Neuronal stem cell (in vitro differentiated cells): ENCODE data around the gene CDK4.

Source experiments
- DNase-seq: peaks from one replicate; pipeline ENCODE4 v3.0.0-alpha.2; 2013; ENCODE audit warnings: low spot score
- H2AFZ ChIP-seq: one replicate; pipeline ENCODE4 v1.6.1; 2013; ENCODE audit warnings: mild to moderate bottlenecking, low read length, inconsistent platforms
- H2AK5ac ChIP-seq: 2 replicates; pipeline ENCODE4 v1.6.1; 2013; ENCODE audit warnings: low read depth, mild to moderate bottlenecking, inconsistent platforms, low read length, moderate library complexity, mixed read lengths
- H2BK120ac ChIP-seq: 2 replicates; pipeline ENCODE4 v1.6.1; 2013; ENCODE audit warnings: low read depth, mild to moderate bottlenecking, inconsistent platforms, low read length, moderate library complexity, mixed read lengths
- H2BK12ac ChIP-seq: one replicate; pipeline ENCODE4 v1.6.1; 2013; ENCODE audit warnings: low read length, inconsistent platforms
- H2BK15ac ChIP-seq: 2 replicates; pipeline ENCODE4 v1.6.1; 2013; ENCODE audit warnings: mild to moderate bottlenecking, low read length, inconsistent platforms, mixed read lengths
- H2BK5ac ChIP-seq: one replicate; pipeline ENCODE4 v1.6.1; 2013; ENCODE audit warnings: inconsistent platforms, mild to moderate bottlenecking, low read length, moderate library complexity
- H3K14ac ChIP-seq: one replicate; pipeline ENCODE4 v1.6.1; 2013; ENCODE audit warnings: low read length, inconsistent platforms
- H3K18ac ChIP-seq: 2 replicates; pipeline ENCODE4 v1.6.1; 2013; ENCODE audit warnings: low read length, inconsistent platforms
- H3K23ac ChIP-seq: 2 replicates; pipeline ENCODE4 v1.6.1; 2013; ENCODE audit warnings: low read depth, mild to moderate bottlenecking, mixed read lengths, low read length, inconsistent platforms; ENCODE audit not compliant: poor library complexity
- H3K27ac ChIP-seq: replicated peaks from 3 replicates; pipeline ENCODE4 v1.5.1; 2013; ENCODE audit warnings: low read length, inconsistent platforms
- H3K27me3 ChIP-seq, 3 experiments: 2 replicates each; pipeline ENCODE4 v1.6.1; 2013; ENCODE audit warnings: low read length in 3 of 3, mild to moderate bottlenecking in 2 of 3, inconsistent platforms in 1 of 3, low read depth in 1 of 3, mixed read lengths in 1 of 3, moderate library complexity in 1 of 3; ENCODE audit not compliant: control insufficient read depth in 3 of 3, insufficient read depth in 3 of 3
- H3K36me3 ChIP-seq, 2 donors: replicated peaks in 1 of 2; 2 replicates each; pipeline ENCODE4 v1.6.1; 2013; ENCODE audit warnings: low read length in 2 of 2; ENCODE audit not compliant: control insufficient read depth in 2 of 2, insufficient read depth in 2 of 2
- H3K4ac ChIP-seq: 2 replicates; pipeline ENCODE4 v1.6.1; 2013; ENCODE audit warnings: inconsistent platforms, mild to moderate bottlenecking, low read length, moderate library complexity
- H3K4me1 ChIP-seq, 2 donors: 1 replicate in 1 of 2; 2 replicates in 1 of 2; pipeline ENCODE4 v1.6.1; 2013; ENCODE audit warnings: low read length in 2 of 2, low read depth in 1 of 2; ENCODE audit not compliant: control insufficient read depth in 2 of 2, insufficient read depth in 1 of 2
- H3K4me2 ChIP-seq: one replicate; pipeline ENCODE4 v1.6.1; 2013; ENCODE audit warnings: mild to moderate bottlenecking, low read length, inconsistent platforms; ENCODE audit not compliant: insufficient read depth, poor library complexity, severe bottlenecking
- H3K4me3 ChIP-seq, 2 donors: 2 replicates each; pipeline ENCODE4 v1.5.1; 2013; ENCODE audit warnings: low read length in 2 of 2, mild to moderate bottlenecking in 2 of 2, inconsistent platforms in 1 of 2, moderate library complexity in 1 of 2
- H3K79me1 ChIP-seq: one replicate; pipeline ENCODE4 v1.6.1; 2013; ENCODE audit warnings: low read depth, mild to moderate bottlenecking, inconsistent platforms, low read length, moderate library complexity
- H3K9ac ChIP-seq: one replicate; pipeline ENCODE4 v1.6.1; 2013; ENCODE audit warnings: mild to moderate bottlenecking, low read depth, low read length, inconsistent platforms; ENCODE audit not compliant: poor library complexity
- H3K9me3 ChIP-seq, 2 donors: replicated peaks in 1 of 2; 2 replicates each; pipeline versions ENCODE3 to v1.6.1; 2013; ENCODE audit warnings: low read length in 2 of 2, mild to moderate bottlenecking in 2 of 2, inconsistent platforms in 1 of 2, low read depth in 1 of 2, mixed read lengths in 1 of 2, moderate library complexity in 1 of 2; ENCODE audit not compliant: control insufficient read depth in 2 of 2, insufficient read depth in 1 of 2
- H4K8ac ChIP-seq: one replicate; pipeline ENCODE4 v1.6.1; 2013; ENCODE audit warnings: low read depth, mild to moderate bottlenecking, inconsistent platforms, low read length, moderate library complexity
- H4K91ac ChIP-seq: one replicate; pipeline ENCODE4 v1.6.1; 2013; ENCODE audit warnings: low read length, low read depth, mild to moderate bottlenecking, inconsistent platforms; ENCODE audit not compliant: poor library complexity
- WGBS, 2 donors: extraction: QIAGEN DNeasy Blood & Tissue Kit; methylation state at CpG; one replicate each; pipeline ENCODE4 v1.1.7; 2013; ENCODE audit warnings: missing lambda C conversion rate in 2 of 2, mixed read lengths in 1 of 2; ENCODE audit not compliant: insufficient read length in 2 of 2, insufficient replicate concordance in 1 of 2; ENCODE audit errors: extremely low coverage in 2 of 2; 5-methylcytosine and 5-hydroxymethylcytosine counted together

CDK4 gene

GRCh38 chr12:57760347-57760982, 8.4 kb upstream of the CDK4 start:
- H2BK120ac ChIP-seq, result no peak overlapping the region
- H3K23ac ChIP-seq, result no peak overlapping the region
- H3K4me1 ChIP-seq, result peaks cover 6 to 7% of the 10 kb centered on the region in 2 donors
- H2BK15ac ChIP-seq, result no peak overlapping the region
- no peak overlapping the region for H2BK12ac ChIP-seq
- no peak overlapping the region for H2AK5ac ChIP-seq
- H3K14ac ChIP-seq, result no peak overlapping the region
- no CpG with 5 or more reads among the region's 3 CpGs for WGBS, 2 donors
- H2BK5ac ChIP-seq, result no peak overlapping the region
- peaks cover 10 to 68% of the 10 kb centered on the region in 2 donors for H3K36me3 ChIP-seq
- H3K4me3 ChIP-seq, result no peak overlapping the region
- H3K27me3 ChIP-seq, result peaks cover 0 to 38% (median 16%) of the 10 kb centered on the region in 3 experiments
- H4K8ac ChIP-seq, result no peak overlapping the region
- H3K9ac ChIP-seq, result no peak overlapping the region
- H3K4ac ChIP-seq, result no peak overlapping the region
- H4K91ac ChIP-seq, result no peak overlapping the region
- no peak overlapping the region for H3K27ac ChIP-seq
- H3K4me2 ChIP-seq, result no peak overlapping the region
- no peak for DNase-seq
- H2AFZ ChIP-seq, result no peak overlapping the region
- H3K9me3 ChIP-seq, result no peaks in the 10 kb centered on the region
- H3K18ac ChIP-seq, result no peak overlapping the region
- peaks cover 3% of the 10 kb centered on the region for H3K79me1 ChIP-seq

- no peak overlapping the region for H3K18ac ChIP-seq
- H3K4me3 ChIP-seq, result no peak overlapping the region
- no peak for DNase-seq
- H2BK15ac ChIP-seq, result no peak overlapping the region
- no peak overlapping the region for H4K8ac ChIP-seq
- H3K4ac ChIP-seq, result no peak overlapping the region
- H2AFZ ChIP-seq, result no peak overlapping the region
- H3K36me3 ChIP-seq, result peaks cover 10 to 67% of the 10 kb centered on the region in 2 donors
- H4K91ac ChIP-seq, result no peak overlapping the region
- H2BK5ac ChIP-seq, result no peak overlapping the region
- H3K79me1 ChIP-seq, result peaks cover 3% of the 10 kb centered on the region
- H3K27ac ChIP-seq, result no peak overlapping the region
- H3K9ac ChIP-seq, result no peak overlapping the region
- no peaks in the 10 kb centered on the region for H3K9me3 ChIP-seq
- no peak overlapping the region for H3K23ac ChIP-seq
- peaks cover 0 to 28% (median 7%) of the 10 kb centered on the region in 3 experiments for H3K27me3 ChIP-seq
- no peak overlapping the region for H3K4me2 ChIP-seq
- no peak overlapping the region for H2AK5ac ChIP-seq
- H3K14ac ChIP-seq, result no peak overlapping the region
- H3K4me1 ChIP-seq, result peaks cover 8 to 9% of the 10 kb centered on the region in 2 donors
- no peak overlapping the region for H2BK120ac ChIP-seq
- no CpG with 5 or more reads among the region's 3 CpGs for WGBS, 2 donors
- no peak overlapping the region for H2BK12ac ChIP-seq
Observed at GRCh38 chr12:57759360-57759980, 7.4 kb upstream of the CDK4 start.

DNA sequence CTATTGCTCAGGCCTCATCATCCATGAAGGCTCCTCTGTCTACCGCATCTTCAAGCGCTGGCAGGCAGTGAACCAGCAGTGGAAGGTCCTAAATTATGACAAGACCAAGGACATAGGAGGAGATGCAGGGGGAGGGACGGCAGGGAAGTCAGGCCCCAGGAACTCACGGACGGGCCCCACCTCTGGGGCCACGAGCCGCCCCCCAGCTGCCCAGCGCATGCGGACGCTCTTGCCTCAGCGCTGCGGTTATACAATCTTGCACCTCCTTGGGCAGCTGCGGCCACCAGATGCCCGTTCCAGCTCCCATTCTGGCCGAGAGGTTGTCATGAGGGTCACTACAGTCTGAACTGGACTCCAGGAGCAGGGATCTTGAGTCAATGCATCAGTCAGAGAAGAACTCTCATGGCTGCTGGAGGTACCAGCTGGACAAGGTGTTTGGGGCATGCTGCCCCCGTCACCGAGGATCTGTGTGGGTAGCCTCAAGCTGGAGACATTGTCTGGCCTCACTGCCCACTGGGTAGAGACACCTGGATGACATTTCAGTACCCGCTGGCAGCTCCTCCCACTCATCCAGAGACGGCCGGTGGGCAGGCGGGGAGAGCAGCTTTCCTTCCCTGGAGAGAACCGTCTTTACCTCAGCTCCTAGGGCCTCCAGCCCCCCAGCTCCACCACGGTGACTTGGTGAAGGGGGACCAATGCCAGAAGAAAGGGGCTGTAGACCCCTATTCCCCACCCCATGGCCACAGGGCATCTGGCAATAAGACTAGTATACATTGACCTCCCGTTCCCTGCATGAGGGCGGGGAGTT, 6.6 kb upstream of the CDK4 start:
- Histone ChIP-seq H2BK15ac (no peak overlapping the region), H2AFZ (no peak overlapping the region), H3K4ac (no peak overlapping the region), H3K4me3 (no peak overlapping the region), H3K4me1 (peaks cover 13 to 16% of the 10 kb centered on the region in 2 donors), H3K27ac (no peak overlapping the region), H3K79me1 (peaks cover 3% of the 10 kb centered on the region), H3K18ac (no peak overlapping the region), H3K4me2 (no peak overlapping the region), H4K91ac (no peak overlapping the region), H4K8ac (no peak overlapping the region), H2BK5ac (no peak overlapping the region), H3K9me3 (no peaks in the 10 kb centered on the region), H3K36me3 (peaks cover 10 to 60% of the 10 kb centered on the region in 2 donors), H2AK5ac (no peak overlapping the region), H2BK12ac (no peak overlapping the region), H3K23ac (no peak overlapping the region), H2BK120ac (no peak overlapping the region), H3K9ac (no peak overlapping the region), H3K27me3 (peaks cover 0 to 21% (median 3%) of the 10 kb centered on the region in 3 experiments), H3K14ac (no peak overlapping the region)
- no peak for DNase-seq
- WGBS, 2 donors, result no CpG with 5 or more reads among the region's 25 CpGs

DNA sequence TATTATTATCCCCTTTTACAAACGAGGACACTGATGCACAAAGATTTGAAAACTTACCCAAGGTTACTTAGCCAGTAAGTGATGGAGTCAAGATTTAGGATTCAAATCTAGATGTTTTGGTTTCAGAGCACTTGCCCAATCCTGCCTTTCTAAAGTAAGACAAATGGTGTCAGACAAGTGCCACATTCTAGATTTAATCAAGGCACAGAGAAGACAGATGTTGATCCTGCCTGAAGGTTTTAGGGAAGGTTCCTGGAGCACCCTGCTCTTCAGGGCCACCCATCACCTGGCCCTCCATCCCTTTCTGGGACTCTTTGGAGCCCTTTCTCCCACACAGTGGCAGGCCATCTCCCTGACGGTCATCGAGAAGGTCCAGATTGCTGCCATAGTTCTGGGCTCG, 5.7 kb upstream of the CDK4 start:
- Histone ChIP-seq H3K4me1 (peaks cover 18 to 26% of the 10 kb centered on the region in 2 donors), H2BK5ac (no peak overlapping the region), H3K9me3 (no peaks in the 10 kb centered on the region), H3K27me3 (peaks cover 0 to 13% (median 3%) of the 10 kb centered on the region in 3 experiments), H2BK12ac (no peak overlapping the region), H3K36me3 (peaks cover 10 to 50% of the 10 kb centered on the region in 2 donors), H2AK5ac (no peak overlapping the region), H3K79me1 (peaks cover 3% of the 10 kb centered on the region), H3K14ac (no peak overlapping the region), H3K4me2 (no peak overlapping the region), H3K4ac (no peak overlapping the region), H4K91ac (no peak overlapping the region), H3K27ac (no peak overlapping the region), H3K9ac (no peak overlapping the region), H4K8ac (no peak overlapping the region), H3K4me3 (no peak overlapping the region), H2BK15ac (no peak overlapping the region), H3K18ac (no peak overlapping the region), H2AFZ (no peak overlapping the region), H2BK120ac (no peak overlapping the region), H3K23ac (no peak overlapping the region)
- WGBS, 2 donors, result no CpG with 5 or more reads among the region's 4 CpGs
- DNase-seq, result no peak
